HuH-7.5 (cell line): Measurements from ENCODE around the gene KISS1.

Experiments
- DNase-seq: peaks from one replicate; pipeline ENCODE4 v3.0.0; 2011; ENCODE audit warnings: low spot score

KISS1 gene

GRCh38 chr1:204191456-204191855 is 4.8 kb downstream of the KISS1 start:
- DNase-seq: no peak

GRCh38 chr1:204190212-204191211 is 5.8 kb downstream of the KISS1 start:
- DNase-seq: peak; percentile 41

- DNase-seq: no peak
Measured at GRCh38 chr1:204188959-204189639, 7.2 kb downstream of the KISS1 start.

- no peak for DNase-seq
Measured at GRCh38 chr1:204186597-204186996, 9.7 kb downstream of the KISS1 start.

GRCh38 chr1:204181116-204181515 is 15.2 kb downstream of the KISS1 start:
- no peak for DNase-seq

- no peak for DNase-seq
Measured at GRCh38 chr1:204180133-204180532, 16.2 kb downstream of the KISS1 start.

- DNase-seq: no peak
Measured at GRCh38 chr1:204178487-204179281, 17.6 kb downstream of the KISS1 start.

- no peak for DNase-seq
Measured at GRCh38 chr1:204177133-204177532, 19.2 kb downstream of the KISS1 start.

- DNase-seq: no peak
Measured at GRCh38 chr1:204176049-204176448, 20.2 kb downstream of the KISS1 start.

- DNase-seq: no peak
Measured at GRCh38 chr1:204174958-204175357, 21.3 kb downstream of the KISS1 start.

GRCh38 chr1:204172404-204173029 is 23.8 kb downstream of the KISS1 start:
- DNase-seq: no peak

GRCh38 chr1:204171751-204172178 is 24.5 kb downstream of the KISS1 start:
- no peak for DNase-seq

GRCh38 chr1:204170494-204171155 is 25.7 kb downstream of the KISS1 start:
- DNase-seq: no peak

GRCh38 chr1:204169858-204170257 is 26.4 kb downstream of the KISS1 start:
- no peak for DNase-seq

- DNase-seq: no peak
Measured at GRCh38 chr1:204167730-204168129, 28.6 kb downstream of the KISS1 start.

- no peak for DNase-seq
Measured at GRCh38 chr1:204166219-204166618, 30.1 kb downstream of the KISS1 start, which contains the start of gene REN. Gene REN (minus strand): TSS chr1:204166337. CDS start chr1:204166293, 44 bp downstream.

- peak; percentile 87 for DNase-seq
Measured at GRCh38 chr1:204162494-204163074, 33.7 kb downstream of the KISS1 start.

GRCh38 chr1:204161609-204162493 is 34.4 kb downstream of the KISS1 start:
- DNase-seq: no peak

GRCh38 chr1:204157962-204158361 is 38.3 kb downstream of the KISS1 start:
- no peak for DNase-seq

- DNase-seq: no peak
Measured at GRCh38 chr1:204155881-204156280, 40.4 kb downstream of the KISS1 start.
